Kidney epithelial cell (primary cell): Measurements from ENCODE around the gene CEP95. TPM values are rescaled to one million over a fixed set of nuclear protein-coding genes. Genes with fewer than 3 reads are reported as not detected.

Source experiments
- DNase-seq: peaks from one replicate; pipeline ENCODE4 v3.0.0-alpha.2; 2010; ENCODE audit warnings: low read depth
- H3K27me3 ChIP-seq: 2 replicates; pipeline ENCODE4 v1.6.0; 2011; ENCODE audit warnings: low read length; ENCODE audit not compliant: control insufficient read depth, insufficient read depth
- H3K36me3 ChIP-seq: 2 replicates; pipeline ENCODE4 v1.5.1; 2011; ENCODE audit warnings: low read length; ENCODE audit not compliant: control insufficient read depth, insufficient read depth
- H3K4me3 ChIP-seq: 2 replicates; pipeline ENCODE4 v1.5.1; 2011; ENCODE audit warnings: low read depth, mild to moderate bottlenecking, control low read depth, low read length
- total RNA-seq: library from RNA; depleted of rRNA; stranded (reverse); fragments of >200 nt; gene quantifications from 2 replicates; pipeline ENCODE4 v1.2.3, GENCODE V29; 2015
- TF ChIP-seq, protein P1 (sequence below): IDR thresholded peaks from 2 replicates; pipeline ENCODE4 v1.5.1; 2011; ENCODE audit warnings: mild to moderate bottlenecking, moderate library complexity, low read length, control low read depth, inconsistent platforms; ENCODE audit not compliant: insufficient read depth, poor library complexity, severe bottlenecking

CEP95 gene
- total RNA-seq, 1 donor from 2014 or later, result 39.8 TPM

GRCh38 chr17:64551461-64551860 is 44.7 kb downstream of the CEP95 start:
- TF ChIP-seq, protein P1, sequence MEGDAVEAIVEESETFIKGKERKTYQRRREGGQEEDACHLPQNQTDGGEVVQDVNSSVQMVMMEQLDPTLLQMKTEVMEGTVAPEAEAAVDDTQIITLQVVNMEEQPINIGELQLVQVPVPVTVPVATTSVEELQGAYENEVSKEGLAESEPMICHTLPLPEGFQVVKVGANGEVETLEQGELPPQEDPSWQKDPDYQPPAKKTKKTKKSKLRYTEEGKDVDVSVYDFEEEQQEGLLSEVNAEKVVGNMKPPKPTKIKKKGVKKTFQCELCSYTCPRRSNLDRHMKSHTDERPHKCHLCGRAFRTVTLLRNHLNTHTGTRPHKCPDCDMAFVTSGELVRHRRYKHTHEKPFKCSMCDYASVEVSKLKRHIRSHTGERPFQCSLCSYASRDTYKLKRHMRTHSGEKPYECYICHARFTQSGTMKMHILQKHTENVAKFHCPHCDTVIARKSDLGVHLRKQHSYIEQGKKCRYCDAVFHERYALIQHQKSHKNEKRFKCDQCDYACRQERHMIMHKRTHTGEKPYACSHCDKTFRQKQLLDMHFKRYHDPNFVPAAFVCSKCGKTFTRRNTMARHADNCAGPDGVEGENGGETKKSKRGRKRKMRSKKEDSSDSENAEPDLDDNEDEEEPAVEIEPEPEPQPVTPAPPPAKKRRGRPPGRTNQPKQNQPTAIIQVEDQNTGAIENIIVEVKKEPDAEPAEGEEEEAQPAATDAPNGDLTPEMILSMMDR, result no peak
- Histone ChIP-seq H3K36me3 (no peaks in the 10 kb centered on the region), H3K27me3 (no peaks in the 10 kb centered on the region), H3K4me3 (no peak overlapping the region)
- DNase-seq, result no peak

DNA sequence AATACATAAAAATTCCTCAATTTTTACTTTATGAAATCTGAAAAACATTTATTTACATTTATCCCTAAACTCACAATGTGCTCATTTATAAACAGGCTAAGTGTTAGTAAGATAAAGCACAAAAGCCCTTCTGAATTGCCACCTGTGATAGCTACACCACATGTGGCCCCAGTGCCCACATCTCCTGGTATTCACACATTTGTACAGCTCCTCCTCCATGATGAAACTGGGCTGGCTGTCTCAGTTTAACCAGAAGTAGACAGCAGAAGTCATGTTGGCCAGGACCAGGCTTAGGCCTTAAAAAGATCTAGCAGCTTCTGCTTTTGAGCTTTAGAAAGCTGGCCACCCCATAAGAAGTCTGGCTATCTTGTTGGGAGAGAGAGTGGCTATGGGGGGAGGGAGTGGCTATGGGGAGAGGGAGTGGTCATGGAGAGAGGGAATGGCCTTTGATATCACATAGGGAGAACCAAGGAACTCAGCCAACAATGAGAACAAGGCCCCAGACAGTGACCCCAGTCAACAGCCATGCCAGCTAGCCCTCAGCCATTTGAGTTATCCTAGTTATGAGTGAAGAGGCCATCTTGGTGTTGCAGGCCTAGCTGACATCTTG is 47.4 kb downstream of the CEP95 start:
- TF ChIP-seq, protein P1, result no peak
- no peak for DNase-seq
- no peak overlapping the region for H3K4me3 ChIP-seq
- peaks cover 2% of the 10 kb centered on the region for H3K36me3 ChIP-seq
- H3K27me3 ChIP-seq, result no peaks in the 10 kb centered on the region

GRCh38 chr17:64555281-64555680 is 48.5 kb downstream of the CEP95 start:
- no peak for DNase-seq
- Histone ChIP-seq H3K27me3 (no peaks in the 10 kb centered on the region), H3K36me3 (peaks cover 2% of the 10 kb centered on the region), H3K4me3 (no peak overlapping the region)
- TF ChIP-seq, protein P1, result no peak

DNA sequence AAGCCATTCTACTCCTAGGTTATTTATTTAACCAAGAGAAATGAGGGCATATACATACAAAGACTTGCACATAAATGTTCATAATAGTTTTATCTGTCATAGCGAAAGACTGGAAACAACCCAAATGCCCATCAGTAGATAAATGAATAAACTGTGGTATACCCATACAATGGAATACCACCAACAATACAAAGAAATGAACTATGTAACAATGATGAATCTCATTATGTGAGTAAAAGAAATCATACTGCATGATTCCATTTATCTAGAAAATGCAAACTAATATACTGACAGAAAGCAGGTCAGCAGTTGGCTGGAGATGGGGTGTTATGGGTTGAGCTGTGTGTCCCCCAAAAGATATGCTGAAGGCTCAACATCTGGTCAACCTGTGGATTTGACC is 57.3 kb downstream of the CEP95 start:
- DNase-seq, result no peak
- H3K4me3 ChIP-seq, result no peak overlapping the region
- no peaks in the 10 kb centered on the region for H3K27me3 ChIP-seq
- TF ChIP-seq, protein P1, result no peak
- no peaks in the 10 kb centered on the region for H3K36me3 ChIP-seq

GRCh38 chr17:64565563-64565962 is 58.8 kb downstream of the CEP95 start:
- DNase-seq, result no peak
- Histone ChIP-seq H3K4me3 (no peak overlapping the region), H3K36me3 (no peaks in the 10 kb centered on the region), H3K27me3 (no peaks in the 10 kb centered on the region)
- TF ChIP-seq, protein P1, result no peak

DNA sequence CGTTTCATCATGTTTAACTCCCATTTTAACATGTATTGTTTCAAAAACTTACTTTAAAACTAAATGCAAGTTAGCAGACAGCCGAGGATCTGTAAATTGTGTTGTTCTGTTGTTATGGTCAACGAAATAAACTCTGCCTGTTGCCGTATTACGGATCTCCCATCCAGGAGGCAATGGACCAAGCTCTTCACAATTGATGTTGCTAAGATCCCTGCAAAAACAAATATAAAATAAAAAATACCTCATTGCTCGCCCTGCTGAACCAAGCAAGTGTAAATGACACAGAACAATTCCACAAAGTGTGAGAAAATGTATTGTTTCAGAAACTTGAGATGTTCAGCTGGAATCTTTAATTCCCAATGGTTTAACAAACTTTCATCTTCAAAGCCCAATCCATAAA is 65.0 kb downstream of the CEP95 start:
- TF ChIP-seq, protein P1, result no peak
- H3K36me3 ChIP-seq, result no peaks in the 10 kb centered on the region
- H3K4me3 ChIP-seq, result no peak overlapping the region
- H3K27me3 ChIP-seq, result no peaks in the 10 kb centered on the region
- no peak for DNase-seq
